Measurements from ENCODE around the gene CLIP1.

GRCh38 chr12:122310626-122311333 is 111.7 kb downstream of the CLIP1 start:
- no peak for TF ChIP-seq GATA2 (IDR thresholded peaks at IDR 0.05; ENCODE audit: low read depth, low read length)
- TF ChIP-seq GATA3 (IDR thresholded peaks at IDR 0.05; ENCODE audit: low read depth, low read length), result no peak
